GM23248 (cell line): ENCODE measurements around the gene PTPRN2. TPM values are rescaled to one million over a fixed set of nuclear protein-coding genes. Genes with fewer than 3 reads are reported as not detected.
A peak's percentile ranks its signal among the peaks of the same experiment; 100 is the strongest.

Source experiments
- DNase-seq: peaks from one replicate; pipeline ENCODE4 v3.0.0-alpha.2; 2015
- H2AFZ ChIP-seq: fragments of 200-600 bp; sonication (generic); 2 replicates; pipeline ENCODE4 v1.6.1; 2016; ENCODE audit warnings: antibody characterized with exemption
- H3F3A ChIP-seq: fragments of 200-600 bp; sonication (generic); 2 replicates; pipeline ENCODE4 v1.6.1; 2016; ENCODE audit warnings: mild to moderate bottlenecking, antibody characterized with exemption, mixed run types; ENCODE audit not compliant: insufficient read depth
- H3K27ac ChIP-seq: fragments of 200-600 bp; sonication (generic); 2 replicates; pipeline ENCODE4 v1.5.1; 2016; ENCODE audit warnings: mild to moderate bottlenecking
- H3K27me3 ChIP-seq: fragments of 200-600 bp; sonication (generic); replicated peaks from 2 replicates; pipeline ENCODE4 v1.6.1; 2016; ENCODE audit warnings: mild to moderate bottlenecking; ENCODE audit not compliant: insufficient read depth
- H3K36me3 ChIP-seq: fragments of 200-600 bp; sonication (generic); 2 replicates; pipeline ENCODE4 v1.6.1; 2016; ENCODE audit warnings: low read depth, mild to moderate bottlenecking
- H3K4me1 ChIP-seq: fragments of 200-600 bp; sonication (generic); 2 replicates; pipeline ENCODE4 v1.6.1; 2016; ENCODE audit warnings: mild to moderate bottlenecking; ENCODE audit not compliant: insufficient read depth
- H3K4me2 ChIP-seq: fragments of 200-600 bp; sonication (generic); one replicate; pipeline ENCODE4 v1.6.1; 2016; ENCODE audit warnings: mild to moderate bottlenecking; ENCODE audit not compliant: unreplicated experiment
- H3K4me3 ChIP-seq: fragments of 200-600 bp; sonication (generic); 2 replicates; pipeline ENCODE4 v1.5.1; 2016; ENCODE audit warnings: mild to moderate bottlenecking
- H3K79me2 ChIP-seq: fragments of 200-600 bp; sonication (generic); 2 replicates; pipeline ENCODE4 v1.6.1; 2016; ENCODE audit warnings: mild to moderate bottlenecking; ENCODE audit not compliant: insufficient read depth
- H3K9ac ChIP-seq: fragments of 200-600 bp; sonication (generic); 2 replicates; pipeline ENCODE4 v1.6.1; 2016; ENCODE audit warnings: mild to moderate bottlenecking
- H3K9me2 ChIP-seq: fragments of 200-600 bp; sonication (generic); 2 replicates; pipeline ENCODE4 v1.6.1; 2016; ENCODE audit warnings: mixed run types, mild to moderate bottlenecking, moderate library complexity; ENCODE audit not compliant: insufficient read depth
- H3K9me3 ChIP-seq: fragments of 200-600 bp; sonication (generic); one replicate; pipeline ENCODE4 v1.6.1; 2017; ENCODE audit warnings: low read depth
- H4K20me1 ChIP-seq: fragments of 200-600 bp; sonication (generic); 2 replicates; pipeline ENCODE4 v1.6.0; 2016; ENCODE audit not compliant: insufficient read depth
- EZH2 ChIP-seq: fragments of 200-600 bp; sonication (generic); IDR thresholded peaks from 2 replicates; pipeline ENCODE4 v1.6.1; 2018; ENCODE audit warnings: antibody characterized with exemption, mild to moderate bottlenecking; ENCODE audit not compliant: insufficient read depth, poor library complexity, severe bottlenecking
- EZH2phosphoT487 ChIP-seq: fragments of 200-600 bp; sonication (generic); IDR thresholded peaks from 2 replicates; pipeline ENCODE4 v1.6.1; 2018; ENCODE audit warnings: antibody characterized with exemption, moderate library complexity, mild to moderate bottlenecking, low read depth; ENCODE audit not compliant: insufficient read depth
- WGBS, 2 experiments: methylation state at CpG; one replicate each; pipeline ENCODE4 v1.1.6; 2015 to 2017; ENCODE audit warnings: low lambda C conversion rate in 2 of 2, low coverage in 1 of 2; ENCODE audit errors: missing lambda C conversion rate in 2 of 2; 5-methylcytosine and 5-hydroxymethylcytosine counted together
- in situ Hi-C: fragments of 300-500 bp; cut with MboI; formaldehyde crosslinking; loops from 2 replicates; pipeline ENCODE4 v1.15.0; 2020
- polyA plus RNA-seq: library from polyadenylated mRNA; unstranded; fragments of >200 nt; fragmentation: Nextera tagmentation; extraction: Ambion mirVana; gene quantifications from 2 replicates; pipeline ENCODE4 v1.2.1, GENCODE V29; 2016
- total RNA-seq: library from RNA; depleted of rRNA; stranded (reverse); fragments of >200 nt; shearing (Covaris generic); gene quantifications from 2 replicates; pipeline ENCODE4 v1.2.3, GENCODE V29; 2014

PTPRN2 gene
- total and polyA plus RNA-seq, 2 experiments from 2014 or later, result 0.13 TPM; not detected in 1

DNA sequence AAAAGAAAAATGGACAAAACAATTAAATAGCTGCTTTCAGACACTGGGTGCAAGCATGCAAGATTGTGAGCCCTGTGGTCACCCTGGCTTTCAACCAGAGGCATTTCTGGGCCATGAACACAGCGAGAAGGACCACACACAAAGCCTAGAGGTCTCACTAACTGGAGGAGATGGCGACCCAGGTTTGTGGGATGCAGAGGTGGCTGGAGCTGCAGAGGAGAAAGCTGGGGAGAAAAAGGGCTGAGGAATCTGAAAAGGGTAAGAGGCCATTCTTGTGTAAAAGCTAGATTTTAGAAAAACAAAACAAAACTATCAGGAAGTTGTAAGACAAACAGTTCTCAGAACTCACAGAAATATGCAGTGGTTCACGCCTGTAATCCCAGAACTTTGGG lies 30.1 kb upstream of the PTPRN2 start:
- Histone ChIP-seq H2AFZ (no peak overlapping the region), H4K20me1 (no peaks in the 10 kb centered on the region), H3K4me3 (no peak overlapping the region), H3K36me3 (no peaks in the 10 kb centered on the region), H3K79me2 (no peaks in the 10 kb centered on the region), H3K9me3 (no peaks in the 10 kb centered on the region), H3K9me2 (no peaks in the 10 kb centered on the region), H3K9ac (no peak overlapping the region), H3F3A (no peaks in the 10 kb centered on the region; the same call in 1 of the 2 replicates), H3K27me3 (no peaks in the 10 kb centered on the region), H3K4me2 (no peak overlapping the region), H3K4me1 (peaks cover 5% of the 10 kb centered on the region), H3K27ac (no peak overlapping the region)
- in situ Hi-C loops, result no loop called here
- TF ChIP-seq EZH2phosphoT487, result no peak
- no peak for TF ChIP-seq EZH2
- WGBS, 2 experiments, result 93 to 96% methylated on average over 3 of the region's 3 CpGs
- peak; percentile 7 for DNase-seq

DNA sequence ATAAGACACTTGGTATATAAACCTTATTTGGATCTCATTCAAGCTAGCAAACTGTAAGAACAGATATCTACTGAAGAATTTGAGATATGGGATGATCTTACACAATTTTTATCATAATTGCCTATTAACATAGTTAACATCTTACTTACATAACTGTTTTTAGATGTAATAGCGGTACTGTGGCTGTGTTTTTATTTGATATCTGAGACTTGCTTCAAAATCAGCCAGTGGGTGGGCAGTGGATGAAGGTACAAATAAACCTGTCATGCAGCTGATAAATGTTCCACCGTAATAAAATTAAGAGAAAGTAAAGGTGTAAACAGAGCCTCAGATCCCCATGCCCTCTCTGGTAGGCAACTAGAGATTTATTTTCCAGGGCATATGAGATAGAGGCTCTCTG lies 28.4 kb upstream of the PTPRN2 start:
- Histone ChIP-seq H3K27me3 (no peaks in the 10 kb centered on the region), H3K4me2 (no peak overlapping the region), H3K4me1 (peaks cover 5% of the 10 kb centered on the region), H3K9ac (no peak overlapping the region), H3K27ac (no peak overlapping the region), H3K9me2 (no peaks in the 10 kb centered on the region), H3K4me3 (no peak overlapping the region), H3K36me3 (no peaks in the 10 kb centered on the region), H3F3A (no peaks in the 10 kb centered on the region), H2AFZ (no peak overlapping the region), H4K20me1 (no peaks in the 10 kb centered on the region), H3K9me3 (no peaks in the 10 kb centered on the region), H3K79me2 (no peaks in the 10 kb centered on the region)
- 78 to 84% methylated on average over 2 of the region's 2 CpGs for WGBS, 2 experiments
- no peak for DNase-seq
- in situ Hi-C loops, result no loop called here
- TF ChIP-seq EZH2phosphoT487, result no peak
- no peak for TF ChIP-seq EZH2

DNA sequence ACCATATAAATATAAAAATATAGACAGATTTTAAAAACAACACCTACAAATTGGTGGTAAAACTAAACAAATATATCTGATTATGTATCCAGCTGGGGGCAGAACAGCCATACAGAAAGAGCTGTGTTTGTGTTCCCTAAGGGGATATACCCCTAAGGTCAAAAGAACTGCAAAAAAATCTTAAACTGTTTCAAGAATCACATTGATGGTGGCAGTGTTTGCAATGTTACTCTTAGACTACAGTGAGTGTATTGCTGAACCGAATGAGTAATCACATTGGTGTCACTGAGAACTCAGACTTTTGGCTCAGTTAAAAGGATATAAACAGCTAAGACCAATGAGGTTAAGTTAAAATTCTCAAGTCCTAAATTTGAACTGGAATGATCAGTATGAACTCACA lies 27.1 kb upstream of the PTPRN2 start:
- DNase-seq, result peak; percentile 82
- H3K4me1 ChIP-seq, result no peaks in the 10 kb centered on the region; the same call in none of the 2 replicates
- no peak overlapping the region for H3K27ac ChIP-seq
- 38 to 43% methylated on average over 1 of the region's 1 CpG for WGBS, 2 experiments
- TF ChIP-seq EZH2 (no peak), EZH2phosphoT487 (no peak)
- no peak overlapping the region for H3K4me3 ChIP-seq
- no peak overlapping the region for H3K9ac ChIP-seq
- H3K9me3 ChIP-seq, result no peaks in the 10 kb centered on the region
- no peaks in the 10 kb centered on the region for H3K27me3 ChIP-seq
- no peaks in the 10 kb centered on the region for H3K79me2 ChIP-seq
- no peaks in the 10 kb centered on the region for H3K9me2 ChIP-seq
- in situ Hi-C loops, result no loop called here
- no peak overlapping the region for H3K4me2 ChIP-seq
- no peak overlapping the region for H2AFZ ChIP-seq
- no peaks in the 10 kb centered on the region for H3K36me3 ChIP-seq
- no peaks in the 10 kb centered on the region for H3F3A ChIP-seq
- no peaks in the 10 kb centered on the region for H4K20me1 ChIP-seq

DNA sequence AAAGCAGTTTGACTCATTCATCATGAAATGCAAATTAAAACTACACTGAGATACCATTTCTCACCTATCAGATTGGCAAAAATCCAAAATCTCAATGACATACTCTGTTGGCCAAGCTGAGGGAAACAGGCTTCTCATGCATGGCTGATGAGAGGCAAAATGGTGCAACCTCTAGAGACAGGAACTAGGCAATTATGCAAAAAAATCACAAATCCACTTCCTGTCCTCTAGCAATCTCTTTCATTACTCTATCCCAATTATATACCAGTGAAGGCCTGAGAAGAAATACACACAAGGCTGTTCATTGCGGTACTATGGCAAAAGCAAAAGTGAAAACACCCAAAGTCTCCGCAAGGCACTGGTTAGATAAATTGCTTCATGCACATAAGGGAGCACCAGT lies 25.9 kb upstream of the PTPRN2 start:
- in situ Hi-C loops, result no loop called here
- 98% methylated on average over 2 of the region's 2 CpGs for WGBS, 2 experiments
- Histone ChIP-seq H2AFZ (no peak overlapping the region), H4K20me1 (no peaks in the 10 kb centered on the region), H3K79me2 (no peaks in the 10 kb centered on the region), H3F3A (no peaks in the 10 kb centered on the region), H3K9me3 (no peaks in the 10 kb centered on the region), H3K9ac (no peak overlapping the region), H3K27ac (no peak overlapping the region), H3K4me2 (no peak overlapping the region), H3K9me2 (no peaks in the 10 kb centered on the region), H3K27me3 (no peaks in the 10 kb centered on the region), H3K4me1 (no peaks in the 10 kb centered on the region; the same call in none of the 2 replicates), H3K36me3 (no peaks in the 10 kb centered on the region), H3K4me3 (no peak overlapping the region)
- TF ChIP-seq EZH2phosphoT487 (no peak), EZH2 (no peak)
- peak; percentile 10 for DNase-seq

DNA sequence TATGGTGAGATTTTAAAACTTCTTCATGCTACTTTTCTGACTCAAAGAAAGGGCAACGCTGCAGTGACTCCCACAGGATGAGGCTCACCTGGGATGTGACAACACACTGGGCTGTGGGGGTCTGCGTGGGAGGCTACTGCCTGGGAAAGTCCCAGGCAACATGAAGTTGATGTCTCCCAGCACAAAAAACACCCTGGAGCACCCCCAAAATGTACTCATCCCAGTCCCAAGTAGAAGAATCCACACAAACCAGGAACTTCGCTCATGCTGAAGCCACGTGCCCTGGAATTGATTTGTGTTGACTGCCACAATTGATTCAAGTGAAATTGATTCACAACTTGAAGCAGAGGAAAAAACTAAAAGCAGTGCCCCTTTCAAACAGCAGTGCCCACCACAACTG lies 24.9 kb upstream of the PTPRN2 start:
- Histone ChIP-seq H3K9me3 (no peaks in the 10 kb centered on the region), H3K79me2 (no peaks in the 10 kb centered on the region), H3K4me1 (no peaks in the 10 kb centered on the region; the same call in none of the 2 replicates), H3F3A (no peaks in the 10 kb centered on the region), H3K9ac (no peak overlapping the region), H3K36me3 (no peaks in the 10 kb centered on the region), H3K9me2 (no peaks in the 10 kb centered on the region), H2AFZ (no peak overlapping the region), H3K4me3 (no peak overlapping the region), H3K4me2 (no peak overlapping the region), H3K27me3 (no peaks in the 10 kb centered on the region), H4K20me1 (no peaks in the 10 kb centered on the region), H3K27ac (no peak overlapping the region)
- DNase-seq, result no peak
- no peak for TF ChIP-seq EZH2
- no peak for TF ChIP-seq EZH2phosphoT487
- in situ Hi-C loops, result no loop called here
- WGBS, 2 experiments, result 97 to 100% methylated on average over 4 of the region's 4 CpGs
